ENCODE results near the gene KIAA0040. TPM values are rescaled to one million over a fixed set of nuclear protein-coding genes. Genes with fewer than 3 reads are reported as not detected.
A peak's percentile ranks its signal among the peaks of the same experiment; 100 is the strongest.

KIAA0040 gene
- total and polyA plus RNA-seq, 2 donors (not counting 1 experiment from before 2014, with no cell fraction given) = 93.6 to 106 TPM

- Histone ChIP-seq H3K4me2 (replicated peaks; ENCODE audit: low read depth, low read length, poor library complexity, severe bottlenecking) (peak overlapping the region; percentile 85), H3K9me3 (ENCODE audit: control extremely low read depth in 1 of 3, control insufficient read depth in 2 of 3, insufficient read depth in 1 of 3, low read length in 2 of 3) (no peaks in the 10 kb centered on the region), H3K9ac (ENCODE audit: low read length) (peak overlapping the region; percentile 25), H3K4me3 (ENCODE audit: control extremely low read depth in 1 of 5, extremely low read depth in 1 of 5, insufficient read depth in 1 of 5, low read depth in 2 of 5, low read length in 4 of 5) (no peak overlapping the region), H2AFZ (ENCODE audit: insufficient read depth, low read depth, low read length, poor library complexity, severe bottlenecking) (no peak overlapping the region), H3K4me1 (ENCODE audit: control insufficient read depth in 2 of 2, insufficient read depth in 2 of 2, low read length in 2 of 2) (peaks cover 95 to 100% of the 10 kb centered on the region in 2 donors), H3K79me2 (ENCODE audit: control insufficient read depth, insufficient read depth, low read length) (peaks cover 100% of the 10 kb centered on the region), H3K36me3 (replicated peaks in 1 of 2; ENCODE audit: control extremely low read depth in 1 of 2, control insufficient read depth in 1 of 2, extremely low read depth in 1 of 2, insufficient read depth in 2 of 2, low read length in 1 of 2) (peaks cover 3 to 92% of the 10 kb centered on the region in 2 experiments), H3K27ac (ENCODE audit: low read length in 2 of 2) (peak overlapping the region in 1 of 2 donors; percentile 48), H4K20me1 (ENCODE audit: control insufficient read depth, insufficient read depth, low read length, poor library complexity, severe bottlenecking) (peaks cover 94% of the 10 kb centered on the region), H3K27me3 (replicated peaks in 1 of 4; ENCODE audit: control extremely low read depth in 1 of 4, control insufficient read depth in 3 of 4, insufficient read depth in 4 of 4, low read length in 3 of 4) (no peaks in the 10 kb centered on the region)
- no peaks in the 10 kb centered on the region for H3K27me3 Mint-ChIP-seq
- ATAC-seq (ENCODE audit: low read depth) (no peak), DNase-seq (no peak)
- intact Hi-C loops (cut with micrococcal nuclease) = no loop called here
- CTCF ChIA-PET = interaction anchor here (1.0 to 2.5 kb wide), 6 partner anchors 10 to 135 kb away, joined by 3 to 11 read pairs (median 5); no protein-coding TSS in a partner anchor
- no peaks in the 10 kb centered on the region for H3K9me3 Mint-ChIP-seq (ENCODE audit: insufficient read depth)
- TF ChIP-seq, protein P1, sequence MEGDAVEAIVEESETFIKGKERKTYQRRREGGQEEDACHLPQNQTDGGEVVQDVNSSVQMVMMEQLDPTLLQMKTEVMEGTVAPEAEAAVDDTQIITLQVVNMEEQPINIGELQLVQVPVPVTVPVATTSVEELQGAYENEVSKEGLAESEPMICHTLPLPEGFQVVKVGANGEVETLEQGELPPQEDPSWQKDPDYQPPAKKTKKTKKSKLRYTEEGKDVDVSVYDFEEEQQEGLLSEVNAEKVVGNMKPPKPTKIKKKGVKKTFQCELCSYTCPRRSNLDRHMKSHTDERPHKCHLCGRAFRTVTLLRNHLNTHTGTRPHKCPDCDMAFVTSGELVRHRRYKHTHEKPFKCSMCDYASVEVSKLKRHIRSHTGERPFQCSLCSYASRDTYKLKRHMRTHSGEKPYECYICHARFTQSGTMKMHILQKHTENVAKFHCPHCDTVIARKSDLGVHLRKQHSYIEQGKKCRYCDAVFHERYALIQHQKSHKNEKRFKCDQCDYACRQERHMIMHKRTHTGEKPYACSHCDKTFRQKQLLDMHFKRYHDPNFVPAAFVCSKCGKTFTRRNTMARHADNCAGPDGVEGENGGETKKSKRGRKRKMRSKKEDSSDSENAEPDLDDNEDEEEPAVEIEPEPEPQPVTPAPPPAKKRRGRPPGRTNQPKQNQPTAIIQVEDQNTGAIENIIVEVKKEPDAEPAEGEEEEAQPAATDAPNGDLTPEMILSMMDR (IDR thresholded peaks at IDR 0.05) = no peak
- TF ChIP-seq EZH2 (IDR thresholded peaks at IDR 0.05; ENCODE audit: borderline replicate concordance, insufficient read depth, low read depth, low read length, poor library complexity, severe bottlenecking) = no peak
- WGBS (ENCODE audit: insufficient coverage) = 95% methylated on average over 5 of the region's 5 CpGs
- POLR2A ChIA-PET = no interaction called here
- H3K27ac Mint-ChIP-seq = peak overlapping the region; percentile 75
- H3K4me3 Mint-ChIP-seq = peak overlapping the region; percentile 46
- H3K4me1 Mint-ChIP-seq = peaks cover 95% of the 10 kb centered on the region
Observed at GRCh38 chr1:175183586-175183985, 9.0 kb downstream of the KIAA0040 start.

DNA sequence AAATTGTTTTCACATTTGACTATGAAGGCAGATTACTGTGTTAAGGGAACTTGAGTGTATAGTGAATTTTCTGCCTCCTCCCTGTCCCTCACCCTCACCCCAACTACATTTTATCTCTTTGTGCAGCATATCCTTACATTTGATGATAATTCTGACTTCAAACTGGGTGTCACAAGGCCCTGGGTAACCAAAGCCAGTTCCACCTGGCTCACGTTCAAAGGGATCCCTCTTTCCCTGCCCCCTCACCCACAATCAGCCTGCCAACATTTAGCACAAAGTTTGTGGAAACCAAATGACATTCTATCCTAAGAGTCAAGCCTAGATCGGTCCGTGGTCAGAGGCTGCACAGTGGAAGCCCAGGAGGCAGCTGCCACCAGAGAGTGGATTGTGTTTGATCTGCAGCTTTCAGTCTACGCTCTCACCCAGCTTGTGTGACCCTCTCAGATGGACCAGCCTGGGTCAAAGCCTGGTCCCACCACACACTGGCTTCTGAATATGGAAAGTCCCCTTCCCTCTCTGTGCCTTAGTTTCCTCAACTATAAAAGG lies 10.3 kb downstream of the KIAA0040 start:
- H3K36me3 ChIP-seq (replicated peaks in 1 of 2; ENCODE audit: control extremely low read depth in 1 of 2, control insufficient read depth in 1 of 2, extremely low read depth in 1 of 2, insufficient read depth in 2 of 2, low read length in 1 of 2) = peaks cover 3 to 94% of the 10 kb centered on the region in 2 experiments
- CTCF ChIA-PET = interaction anchor here (1.7 to 2.5 kb wide), 4 partner anchors 27 to 136 kb away, joined by 6 to 11 read pairs (median 7); no protein-coding TSS in a partner anchor

More for the DNA sequence above, 10.3 kb downstream of the KIAA0040 start:
- no peak overlapping the region for H3K4me3 ChIP-seq (ENCODE audit: control extremely low read depth in 1 of 5, extremely low read depth in 1 of 5, insufficient read depth in 1 of 5, low read depth in 2 of 5, low read length in 4 of 5)
- Mint-ChIP-seq H3K27ac (peak overlapping the region; percentile 75), H3K4me3 (peak overlapping the region; percentile 50), H3K9me3 (ENCODE audit: insufficient read depth) (no peaks in the 10 kb centered on the region), H3K27me3 (no peaks in the 10 kb centered on the region), H3K4me1 (peaks cover 95% of the 10 kb centered on the region)
- no peak overlapping the region for H2AFZ ChIP-seq (ENCODE audit: insufficient read depth, low read depth, low read length, poor library complexity, severe bottlenecking)
- TF ChIP-seq EZH2 (IDR thresholded peaks at IDR 0.05; ENCODE audit: borderline replicate concordance, insufficient read depth, low read depth, low read length, poor library complexity, severe bottlenecking) = no peak
- TF ChIP-seq, protein P1 (IDR thresholded peaks at IDR 0.05) = no peak
- H3K9me3 ChIP-seq (ENCODE audit: control extremely low read depth in 1 of 3, control insufficient read depth in 2 of 3, insufficient read depth in 1 of 3, low read length in 2 of 3) = no peaks in the 10 kb centered on the region
- peaks cover 100% of the 10 kb centered on the region for H4K20me1 ChIP-seq (ENCODE audit: control insufficient read depth, insufficient read depth, low read length, poor library complexity, severe bottlenecking)
- ATAC-seq (ENCODE audit: low read depth) (no peak), DNase-seq (no peak)
- WGBS (ENCODE audit: insufficient coverage) = 100% methylated on average over 2 of the region's 4 CpGs
- H3K9ac ChIP-seq (ENCODE audit: low read length) = no peak overlapping the region
- H3K79me2 ChIP-seq (ENCODE audit: control insufficient read depth, insufficient read depth, low read length) = peaks cover 100% of the 10 kb centered on the region
- POLR2A ChIA-PET = no interaction called here
- peak overlapping the region in 1 of 2 donors; percentile 48 for H3K27ac ChIP-seq (ENCODE audit: low read length in 2 of 2)
- intact Hi-C loops (cut with micrococcal nuclease) = no loop called here
- H3K27me3 ChIP-seq (replicated peaks in 1 of 4; ENCODE audit: control extremely low read depth in 1 of 4, control insufficient read depth in 3 of 4, insufficient read depth in 4 of 4, low read length in 3 of 4) = no peaks in the 10 kb centered on the region
- H3K4me2 ChIP-seq (replicated peaks; ENCODE audit: low read depth, low read length, poor library complexity, severe bottlenecking) = peak overlapping the region; percentile 85
- peaks cover 95 to 98% of the 10 kb centered on the region in 2 donors for H3K4me1 ChIP-seq (ENCODE audit: control insufficient read depth in 2 of 2, insufficient read depth in 2 of 2, low read length in 2 of 2)

Measured in B cell (primary cell).